ENCODE measurements around the gene MAPK14.
A peak's percentile ranks its signal among the peaks of the same experiment; 100 is the strongest.
"Not testable (repeated sequence)": the region's sequence is repeated elsewhere in the genome, so short reads cannot be mapped to it uniquely, and the experiment has no call there.

The MAPK14 gene

GRCh38 chr6:36027501-36028087 lies at the start of gene MAPK14:
TSS of gene MAPK14 (plus strand) at chr6:36027808. CDS start at chr6:36028158, 350 bp downstream.
- H3K36me3 ChIP-seq (ENCODE audit: insufficient read depth, low read length), result no peaks in the 10 kb centered on the region
- TF ChIP-seq POLR2AphosphoS5 (IDR thresholded peaks at IDR 0.05; ENCODE audit: borderline replicate concordance, low read depth, low read length), result peak; percentile 99
- no peak for TF ChIP-seq FOXP2 (optimal IDR thresholded peaks at IDR 0.05; ENCODE audit: control extremely low read depth, extremely low read length, insufficient read depth)

GRCh38 chr6:35980126-35980525 lies 47.5 kb upstream of the MAPK14 start:
- not testable (repeated sequence) for DNase-seq (ENCODE audit: low read depth, low spot score); H3K9me3 ChIP-seq (ENCODE audit: low read depth, low read length); H3K9ac ChIP-seq (ENCODE audit: insufficient read length); H3K36me3 ChIP-seq (ENCODE audit: insufficient read depth, low read length); H3K4me3 ChIP-seq; H3K27ac ChIP-seq

More at GRCh38 chr6:36027501-36028087, at the start of gene MAPK14:
- peak within 1 kb of the TSS; percentile 86 for H3K27ac ChIP-seq
- peak within 1 kb of the TSS; percentile 94 for H3K9ac ChIP-seq (ENCODE audit: insufficient read length)
- peak; percentile 99 for DNase-seq (ENCODE audit: low read depth, low spot score)
- H3K4me3 ChIP-seq, result peak within 1 kb of the TSS; percentile 79
- no peaks in the 10 kb centered on the region for H3K9me3 ChIP-seq (ENCODE audit: low read depth, low read length)

- no peak for TF ChIP-seq POLR2AphosphoS5 (IDR thresholded peaks at IDR 0.05; ENCODE audit: borderline replicate concordance, low read depth, low read length)
- no peak for TF ChIP-seq FOXP2 (optimal IDR thresholded peaks at IDR 0.05; ENCODE audit: control extremely low read depth, extremely low read length, insufficient read depth)
- TF ChIP-seq EZH2 (IDR thresholded peaks at IDR 0.05), result no peak
- DNase-seq (ENCODE audit: low read depth, low spot score), result no peak
Measured at GRCh38 chr6:35980991-35981645, 46.5 kb upstream of the MAPK14 start.

GRCh38 chr6:35984701-35985100 lies 42.9 kb upstream of the MAPK14 start:
- no peaks in the 10 kb centered on the region for H3K9me3 ChIP-seq (ENCODE audit: low read depth, low read length)
- H3K27ac ChIP-seq, result no peak overlapping the region
- no peak for DNase-seq (ENCODE audit: low read depth, low spot score)
- no peak overlapping the region for H3K9ac ChIP-seq (ENCODE audit: insufficient read length)
- H3K4me3 ChIP-seq, result no peak overlapping the region
- TF ChIP-seq FOXP2 (optimal IDR thresholded peaks at IDR 0.05; ENCODE audit: control extremely low read depth, extremely low read length, insufficient read depth) (no peak), EZH2 (IDR thresholded peaks at IDR 0.05) (no peak), POLR2AphosphoS5 (IDR thresholded peaks at IDR 0.05; ENCODE audit: borderline replicate concordance, low read depth, low read length) (no peak)
- no peaks in the 10 kb centered on the region for H3K36me3 ChIP-seq (ENCODE audit: insufficient read depth, low read length)

More at GRCh38 chr6:35980991-35981645, 46.5 kb upstream of the MAPK14 start:
- Histone ChIP-seq H3K27ac (no peak overlapping the region), H3K36me3 (ENCODE audit: insufficient read depth, low read length) (no peaks in the 10 kb centered on the region), H3K9ac (ENCODE audit: insufficient read length) (no peak overlapping the region), H3K4me3 (no peak overlapping the region), H3K9me3 (ENCODE audit: low read depth, low read length) (no peaks in the 10 kb centered on the region)

GRCh38 chr6:35988047-35988446 lies 39.6 kb upstream of the MAPK14 start:
- DNase-seq (ENCODE audit: low read depth, low spot score), result not testable (repeated sequence)

GRCh38 chr6:35993150-35993549 lies 34.5 kb upstream of the MAPK14 start:
- no peaks in the 10 kb centered on the region for H3K36me3 ChIP-seq (ENCODE audit: insufficient read depth, low read length)
- DNase-seq (ENCODE audit: low read depth, low spot score), result no peak
- no peak overlapping the region for H3K4me3 ChIP-seq
- no peak for TF ChIP-seq FOXP2 (optimal IDR thresholded peaks at IDR 0.05; ENCODE audit: control extremely low read depth, extremely low read length, insufficient read depth)
- no peak for TF ChIP-seq POLR2AphosphoS5 (IDR thresholded peaks at IDR 0.05; ENCODE audit: borderline replicate concordance, low read depth, low read length)
- no peak for TF ChIP-seq EZH2 (IDR thresholded peaks at IDR 0.05)
- H3K9ac ChIP-seq (ENCODE audit: insufficient read length), result no peak overlapping the region
- H3K9me3 ChIP-seq (ENCODE audit: low read depth, low read length), result no peaks in the 10 kb centered on the region
- H3K27ac ChIP-seq, result no peak overlapping the region

More at GRCh38 chr6:35988047-35988446, 39.6 kb upstream of the MAPK14 start:
- H3K4me3 ChIP-seq; H3K27ac ChIP-seq; H3K9me3 ChIP-seq (ENCODE audit: low read depth, low read length); H3K9ac ChIP-seq (ENCODE audit: insufficient read length); H3K36me3 ChIP-seq (ENCODE audit: insufficient read depth, low read length): not testable (repeated sequence)

- no peaks in the 10 kb centered on the region for H3K36me3 ChIP-seq (ENCODE audit: insufficient read depth, low read length)
- H3K27ac ChIP-seq, result no peak overlapping the region
- H3K4me3 ChIP-seq, result no peak overlapping the region
- no peak for TF ChIP-seq FOXP2 (optimal IDR thresholded peaks at IDR 0.05; ENCODE audit: control extremely low read depth, extremely low read length, insufficient read depth)
- TF ChIP-seq EZH2 (IDR thresholded peaks at IDR 0.05), result no peak
- no peak for TF ChIP-seq POLR2AphosphoS5 (IDR thresholded peaks at IDR 0.05; ENCODE audit: borderline replicate concordance, low read depth, low read length)
- no peak for DNase-seq (ENCODE audit: low read depth, low spot score)
- no peak overlapping the region for H3K9ac ChIP-seq (ENCODE audit: insufficient read length)
- no peaks in the 10 kb centered on the region for H3K9me3 ChIP-seq (ENCODE audit: low read depth, low read length)
Measured at GRCh38 chr6:36000451-36000850, 27.2 kb upstream of the MAPK14 start.

GRCh38 chr6:36015666-36016065 lies 11.9 kb upstream of the MAPK14 start:
- no peaks in the 10 kb centered on the region for H3K36me3 ChIP-seq (ENCODE audit: insufficient read depth, low read length)
- H3K4me3 ChIP-seq, result no peak overlapping the region
- H3K9me3 ChIP-seq (ENCODE audit: low read depth, low read length), result no peaks in the 10 kb centered on the region
- TF ChIP-seq EZH2 (IDR thresholded peaks at IDR 0.05) (no peak), POLR2AphosphoS5 (IDR thresholded peaks at IDR 0.05; ENCODE audit: borderline replicate concordance, low read depth, low read length) (no peak), FOXP2 (optimal IDR thresholded peaks at IDR 0.05; ENCODE audit: control extremely low read depth, extremely low read length, insufficient read depth) (no peak)
- H3K9ac ChIP-seq (ENCODE audit: insufficient read length), result no peak overlapping the region
- no peak overlapping the region for H3K27ac ChIP-seq
- DNase-seq (ENCODE audit: low read depth, low spot score), result no peak

GRCh38 chr6:36018339-36018738 lies 9.3 kb upstream of the MAPK14 start:
- DNase-seq (ENCODE audit: low read depth, low spot score), result no peak
- no peaks in the 10 kb centered on the region for H3K36me3 ChIP-seq (ENCODE audit: insufficient read depth, low read length)
- H3K27ac ChIP-seq, result no peak overlapping the region
- no peak overlapping the region for H3K4me3 ChIP-seq
- no peak overlapping the region for H3K9ac ChIP-seq (ENCODE audit: insufficient read length)
- TF ChIP-seq POLR2AphosphoS5 (IDR thresholded peaks at IDR 0.05; ENCODE audit: borderline replicate concordance, low read depth, low read length) (no peak), FOXP2 (optimal IDR thresholded peaks at IDR 0.05; ENCODE audit: control extremely low read depth, extremely low read length, insufficient read depth) (no peak), EZH2 (IDR thresholded peaks at IDR 0.05) (no peak)
- no peaks in the 10 kb centered on the region for H3K9me3 ChIP-seq (ENCODE audit: low read depth, low read length)

Measured in SK-N-MC (cell line).